GM23248 (cell line): ENCODE results near the gene PTGER1. TPM values are rescaled to one million over a fixed set of nuclear protein-coding genes. Genes with fewer than 3 reads are reported as not detected.
A peak's percentile ranks its signal among the peaks of the same experiment; 100 is the strongest.

Source experiments
- DNase-seq: peaks from one replicate; pipeline ENCODE4 v3.0.0-alpha.2; 2015
- H2AFZ ChIP-seq: fragments of 200-600 bp; sonication (generic); 2 replicates; pipeline ENCODE4 v1.6.1; 2016; ENCODE audit warnings: antibody characterized with exemption
- H3F3A ChIP-seq: fragments of 200-600 bp; sonication (generic); 2 replicates; pipeline ENCODE4 v1.6.1; 2016; ENCODE audit warnings: mild to moderate bottlenecking, antibody characterized with exemption, mixed run types; ENCODE audit not compliant: insufficient read depth
- H3K27ac ChIP-seq: fragments of 200-600 bp; sonication (generic); 2 replicates; pipeline ENCODE4 v1.5.1; 2016; ENCODE audit warnings: mild to moderate bottlenecking
- H3K27me3 ChIP-seq: fragments of 200-600 bp; sonication (generic); replicated peaks from 2 replicates; pipeline ENCODE4 v1.6.1; 2016; ENCODE audit warnings: mild to moderate bottlenecking; ENCODE audit not compliant: insufficient read depth
- H3K36me3 ChIP-seq: fragments of 200-600 bp; sonication (generic); 2 replicates; pipeline ENCODE4 v1.6.1; 2016; ENCODE audit warnings: low read depth, mild to moderate bottlenecking
- H3K4me1 ChIP-seq: fragments of 200-600 bp; sonication (generic); 2 replicates; pipeline ENCODE4 v1.6.1; 2016; ENCODE audit warnings: mild to moderate bottlenecking; ENCODE audit not compliant: insufficient read depth
- H3K4me2 ChIP-seq: fragments of 200-600 bp; sonication (generic); one replicate; pipeline ENCODE4 v1.6.1; 2016; ENCODE audit warnings: mild to moderate bottlenecking; ENCODE audit not compliant: unreplicated experiment
- H3K4me3 ChIP-seq: fragments of 200-600 bp; sonication (generic); 2 replicates; pipeline ENCODE4 v1.5.1; 2016; ENCODE audit warnings: mild to moderate bottlenecking
- H3K79me2 ChIP-seq: fragments of 200-600 bp; sonication (generic); 2 replicates; pipeline ENCODE4 v1.6.1; 2016; ENCODE audit warnings: mild to moderate bottlenecking; ENCODE audit not compliant: insufficient read depth
- H3K9ac ChIP-seq: fragments of 200-600 bp; sonication (generic); 2 replicates; pipeline ENCODE4 v1.6.1; 2016; ENCODE audit warnings: mild to moderate bottlenecking
- H3K9me2 ChIP-seq: fragments of 200-600 bp; sonication (generic); 2 replicates; pipeline ENCODE4 v1.6.1; 2016; ENCODE audit warnings: mixed run types, mild to moderate bottlenecking, moderate library complexity; ENCODE audit not compliant: insufficient read depth
- H3K9me3 ChIP-seq: fragments of 200-600 bp; sonication (generic); one replicate; pipeline ENCODE4 v1.6.1; 2017; ENCODE audit warnings: low read depth
- H4K20me1 ChIP-seq: fragments of 200-600 bp; sonication (generic); 2 replicates; pipeline ENCODE4 v1.6.0; 2016; ENCODE audit not compliant: insufficient read depth
- EZH2 ChIP-seq: fragments of 200-600 bp; sonication (generic); IDR thresholded peaks from 2 replicates; pipeline ENCODE4 v1.6.1; 2018; ENCODE audit warnings: antibody characterized with exemption, mild to moderate bottlenecking; ENCODE audit not compliant: insufficient read depth, poor library complexity, severe bottlenecking
- EZH2phosphoT487 ChIP-seq: fragments of 200-600 bp; sonication (generic); IDR thresholded peaks from 2 replicates; pipeline ENCODE4 v1.6.1; 2018; ENCODE audit warnings: antibody characterized with exemption, moderate library complexity, mild to moderate bottlenecking, low read depth; ENCODE audit not compliant: insufficient read depth
- WGBS, 2 experiments: methylation state at CpG; one replicate each; pipeline ENCODE4 v1.1.6; 2015 to 2017; ENCODE audit warnings: low lambda C conversion rate in 2 of 2, low coverage in 1 of 2; ENCODE audit errors: missing lambda C conversion rate in 2 of 2; 5-methylcytosine and 5-hydroxymethylcytosine counted together
- in situ Hi-C: fragments of 300-500 bp; cut with MboI; formaldehyde crosslinking; loops from 2 replicates; pipeline ENCODE4 v1.15.0; 2020
- polyA plus RNA-seq: library from polyadenylated mRNA; unstranded; fragments of >200 nt; fragmentation: Nextera tagmentation; extraction: Ambion mirVana; gene quantifications from 2 replicates; pipeline ENCODE4 v1.2.1, GENCODE V29; 2016
- total RNA-seq: library from RNA; depleted of rRNA; stranded (reverse); fragments of >200 nt; shearing (Covaris generic); gene quantifications from 2 replicates; pipeline ENCODE4 v1.2.3, GENCODE V29; 2014

The PTGER1 gene
- total and polyA plus RNA-seq, 2 experiments from 2014 or later, result 0.22 to 0.80 TPM

GRCh38 chr19:14435320-14436050 lies 39.7 kb downstream of the PTGER1 start:
- Histone ChIP-seq H3K27me3 (no peaks in the 10 kb centered on the region), H3K4me1 (peaks cover 14% of the 10 kb centered on the region), H3F3A (peaks cover 16% of the 10 kb centered on the region), H3K4me2 (peak overlapping the region; percentile 72), H3K79me2 (peaks cover 69% of the 10 kb centered on the region), H2AFZ (peak overlapping the region; percentile 73; the same call in 1 of the 2 replicates), H3K36me3 (no peaks in the 10 kb centered on the region), H3K9me3 (no peaks in the 10 kb centered on the region), H3K27ac (peak overlapping the region; percentile 75), H3K9me2 (no peaks in the 10 kb centered on the region), H4K20me1 (no peaks in the 10 kb centered on the region), H3K9ac (no peak overlapping the region), H3K4me3 (peak overlapping the region; percentile 82)
- DNase-seq, result no peak
- TF ChIP-seq EZH2phosphoT487 (no peak), EZH2 (no peak)
- 58% methylated on average over 17 of the region's 17 CpGs for WGBS, 2 experiments
- in situ Hi-C loops, result no loop called here

- Histone ChIP-seq H3K27ac (peak overlapping the region; percentile 75), H2AFZ (peak overlapping the region; percentile 73), H3F3A (peaks cover 16% of the 10 kb centered on the region), H3K36me3 (no peaks in the 10 kb centered on the region), H3K9me3 (no peaks in the 10 kb centered on the region), H3K9ac (peak overlapping the region; percentile 90), H4K20me1 (no peaks in the 10 kb centered on the region), H3K4me2 (peak overlapping the region; percentile 72), H3K9me2 (no peaks in the 10 kb centered on the region), H3K4me1 (peaks cover 14% of the 10 kb centered on the region), H3K4me3 (peak overlapping the region; percentile 82), H3K79me2 (peaks cover 62% of the 10 kb centered on the region), H3K27me3 (no peaks in the 10 kb centered on the region)
- in situ Hi-C loops, result no loop called here
- DNase-seq, result peak; percentile 92
- TF ChIP-seq EZH2phosphoT487, result no peak
- TF ChIP-seq EZH2, result no peak
- WGBS, 2 experiments, result 28 to 29% methylated on average over 16 to 23 of the region's 23 CpGs
Measured at GRCh38 chr19:14434543-14435319, 40.4 kb downstream of the PTGER1 start.

GRCh38 chr19:14433554-14434501 lies 41.3 kb downstream of the PTGER1 start:
- no peaks in the 10 kb centered on the region for H3K27me3 ChIP-seq
- peak; percentile 43 for DNase-seq
- peak overlapping the region; percentile 75 for H3K27ac ChIP-seq
- in situ Hi-C loops, result no loop called here
- 4 to 8% methylated on average over 23 to 27 of the region's 52 CpGs for WGBS, 2 experiments
- peaks cover 16% of the 10 kb centered on the region for H3F3A ChIP-seq
- no peak for TF ChIP-seq EZH2
- no peak for TF ChIP-seq EZH2phosphoT487
- H3K4me1 ChIP-seq, result peaks cover 14% of the 10 kb centered on the region
- peak overlapping the region; percentile 72 for H3K4me2 ChIP-seq
- no peaks in the 10 kb centered on the region for H3K9me3 ChIP-seq
- peak overlapping the region; percentile 79 for H2AFZ ChIP-seq
- peak overlapping the region; percentile 82 for H3K4me3 ChIP-seq
- H3K9me2 ChIP-seq, result no peaks in the 10 kb centered on the region
- no peaks in the 10 kb centered on the region for H3K36me3 ChIP-seq
- H3K79me2 ChIP-seq, result peaks cover 52% of the 10 kb centered on the region
- H3K9ac ChIP-seq, result peak overlapping the region; percentile 90
- no peaks in the 10 kb centered on the region for H4K20me1 ChIP-seq
